Measurements from ENCODE around the gene UPK2.

GRCh38 chr11:118914987-118915386 lies 41.1 kb upstream of the UPK2 start:
- TF ChIP-seq GTF2F1 (IDR thresholded peaks at IDR 0.05; ENCODE audit: low read length) (no peak), ZNF878 (CRISPR knock-in tag; IDR thresholded peaks at IDR 0.05) (no peak), ZNF263 (CRISPR knock-in tag; IDR thresholded peaks at IDR 0.05) (no peak), REL (CRISPR knock-in tag; conservative IDR thresholded peaks at IDR 0.05) (no peak), GRHL1 (CRISPR knock-in tag; conservative IDR thresholded peaks at IDR 0.05) (no peak), FOXC1 (CRISPR knock-in tag; IDR thresholded peaks at IDR 0.05; ENCODE audit: borderline replicate concordance) (no peak), ZSCAN30 (CRISPR knock-in tag; IDR thresholded peaks at IDR 0.05) (no peak), RXRA (CRISPR knock-in tag; IDR thresholded peaks at IDR 0.05) (no peak), PCBP1 (IDR thresholded peaks at IDR 0.05; ENCODE audit: borderline replicate concordance, low read depth, low read length) (no peak), CTCF (CRISPR knock-in tag; IDR thresholded peaks at IDR 0.05) (no peak), MAX (IDR thresholded peaks at IDR 0.05) (no peak)

All from HepG2 (cell line).